HG03175 (cell line): ENCODE results near the gene TLR6.
A peak's percentile ranks its signal among the peaks of the same experiment; 100 is the strongest.

Experiments
- ATAC-seq: cut with Tn5 transposase; IDR thresholded peaks from one replicate; pipeline ENCODE4 v1.9.1; 2021; ENCODE audit warnings: mild to moderate bottlenecking, moderate library complexity; ENCODE audit not compliant: unreplicated experiment

The TLR6 gene

DNA sequence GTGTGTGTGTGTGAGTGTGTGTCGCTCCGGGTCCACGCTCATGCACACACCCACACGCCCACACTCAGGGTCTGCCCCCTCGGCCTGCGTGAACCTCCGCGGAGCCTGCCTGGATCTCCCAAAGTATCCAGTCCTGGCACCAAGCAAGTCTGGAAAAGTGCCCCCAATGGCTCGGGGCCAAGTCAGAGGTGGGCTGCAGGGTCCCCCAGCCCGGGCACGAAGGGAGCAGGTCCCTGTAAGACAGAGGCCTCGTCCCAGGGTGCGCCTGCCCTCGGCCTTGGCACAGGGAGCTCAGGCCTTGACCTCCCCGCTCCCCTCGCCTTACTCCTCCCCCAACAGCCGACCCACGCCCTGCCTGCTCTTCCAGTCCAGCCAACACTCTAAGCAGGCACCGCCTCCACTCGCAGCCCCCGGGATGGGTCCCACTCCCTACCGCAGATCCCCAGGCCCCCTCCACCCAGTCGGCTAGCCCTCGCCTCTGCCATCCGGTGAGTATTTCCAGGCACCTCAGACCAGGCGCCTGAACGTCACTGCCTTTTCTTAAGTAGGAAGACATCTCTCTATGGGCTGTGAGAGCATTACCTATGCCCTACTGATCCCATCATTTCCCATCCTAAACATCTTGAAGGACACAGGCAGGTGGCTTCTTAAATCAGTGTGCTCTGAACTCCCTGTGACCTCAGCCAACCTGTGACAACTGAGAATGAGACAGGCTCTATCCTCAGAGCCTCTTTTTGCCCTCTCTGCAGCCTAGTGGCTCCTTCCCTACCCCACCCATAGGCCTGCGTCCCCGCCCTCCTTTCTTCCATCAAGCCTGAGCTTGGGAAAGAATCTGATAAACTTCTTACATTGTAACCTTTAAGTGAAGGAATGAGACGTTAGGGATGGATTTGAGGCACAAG lies 11.7 kb upstream of the TLR6 start:
- ATAC-seq, result no peak

DNA sequence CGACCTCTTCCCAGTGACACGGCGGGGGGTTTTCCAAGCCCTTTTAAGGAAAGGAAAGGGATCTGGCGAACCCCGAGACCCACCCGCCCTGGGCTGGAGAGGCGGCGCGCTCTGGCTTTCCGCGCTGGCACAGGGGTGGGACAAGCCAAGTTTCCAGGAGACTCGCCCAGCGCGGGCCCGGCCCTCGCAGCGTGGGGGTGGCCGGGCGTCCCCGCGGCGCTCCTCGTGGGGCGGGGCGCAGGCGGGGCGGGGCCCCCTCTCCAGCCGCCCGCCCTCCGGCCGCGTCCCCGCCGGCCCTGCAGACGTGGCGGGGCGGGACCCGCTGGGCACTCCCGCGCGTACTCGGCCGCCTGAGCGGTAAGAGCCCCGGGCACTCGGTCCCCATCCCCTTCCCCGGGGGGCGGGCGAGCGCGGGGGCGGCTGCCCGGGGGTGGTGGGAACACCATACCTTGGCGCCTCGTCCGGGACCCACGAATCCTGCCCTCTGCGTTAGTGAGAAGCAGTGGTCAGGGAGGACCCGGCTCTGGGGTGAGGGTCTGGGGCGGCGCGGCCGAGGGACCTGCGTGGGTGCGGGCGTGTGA lies 11.0 kb upstream of the TLR6 start, which contains the start of gene FAM114A1:
FAM114A1 (plus strand) TSS at position 329 of the 581 bp plus-strand sequence. CDS start 10,273 bp downstream, outside the sequence.
- peak; percentile 93 for ATAC-seq

- ATAC-seq, result no peak
Observed at GRCh38 chr4:38866973-38867477, 10.4 kb upstream of the TLR6 start.

DNA sequence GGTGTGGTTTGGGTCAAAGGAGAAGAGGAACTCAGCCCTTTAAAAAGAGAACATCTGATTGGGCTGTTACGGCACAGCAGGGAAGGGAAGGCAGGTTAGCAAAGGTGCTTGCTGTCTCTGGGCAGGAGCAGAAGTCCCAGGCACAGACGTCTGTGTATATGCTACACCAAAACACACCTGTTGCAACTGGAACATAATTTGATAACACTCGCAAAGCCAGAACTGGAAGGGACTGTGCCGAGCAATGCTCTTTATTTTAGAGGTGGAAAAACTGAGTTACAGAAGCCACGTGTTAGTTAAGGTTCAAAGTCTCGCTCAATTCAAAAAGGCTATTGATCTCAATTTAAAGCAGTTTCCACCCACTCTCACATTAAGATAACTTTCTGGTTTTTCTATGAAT lies 8.8 kb upstream of the TLR6 start:
- no peak for ATAC-seq

DNA sequence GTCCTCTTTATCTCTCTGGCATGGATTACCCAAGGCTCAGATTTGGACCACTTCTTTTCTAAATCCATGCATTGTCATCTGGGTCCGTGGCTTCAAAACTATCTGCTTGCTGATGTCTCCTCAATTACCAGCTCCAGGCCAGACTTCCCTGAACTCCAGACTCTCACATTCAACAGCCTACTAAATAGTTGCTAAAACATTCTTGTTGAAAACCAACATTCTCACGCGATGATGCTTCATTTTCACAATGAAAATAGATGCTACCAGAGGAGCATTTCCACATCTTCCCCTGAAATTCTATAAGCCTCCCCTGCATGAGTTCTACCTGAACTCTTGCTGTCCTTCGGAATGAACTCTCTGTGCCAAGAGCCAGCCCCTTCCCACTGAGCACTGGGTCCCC lies 5.2 kb upstream of the TLR6 start:
- ATAC-seq, result no peak

DNA sequence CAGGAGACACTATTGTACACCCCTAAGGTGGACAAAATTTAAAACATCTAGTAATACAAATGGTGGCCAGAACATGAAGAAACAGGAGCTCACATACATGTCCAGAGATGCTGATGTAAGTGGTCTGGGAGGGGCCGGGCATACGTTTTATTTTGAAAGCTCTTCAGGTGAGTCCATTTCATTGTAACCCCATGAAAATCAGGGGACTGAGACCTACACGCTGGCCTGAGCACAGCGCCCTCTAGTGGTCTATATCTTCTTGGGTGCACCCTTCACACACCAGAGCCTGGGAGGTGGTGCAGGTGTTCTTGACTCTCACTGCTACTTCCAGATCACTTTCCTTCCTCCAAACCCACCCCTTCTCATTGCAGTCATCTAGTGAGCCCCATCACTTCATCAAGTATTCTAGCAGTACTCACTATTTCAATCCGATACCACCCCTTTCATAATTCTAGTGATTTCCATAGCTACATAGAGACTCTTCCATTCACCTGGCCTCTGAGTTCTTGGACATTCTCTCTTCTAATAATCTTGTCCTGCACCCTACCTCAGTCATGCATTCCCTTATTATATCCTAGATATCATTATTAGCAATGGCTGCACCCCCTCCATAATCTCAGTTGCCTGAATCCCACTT lies 4.3 kb upstream of the TLR6 start:
- peak; percentile 54 for ATAC-seq

GRCh38 chr4:38859501-38859900 lies 2.9 kb upstream of the TLR6 start:
- no peak for ATAC-seq

- no peak for ATAC-seq
Observed at GRCh38 chr4:38858097-38858420, 1.4 kb upstream of the TLR6 start.

GRCh38 chr4:38857354-38858096 lies 908 bp upstream of the TLR6 start:
- ATAC-seq, result peak; percentile 61

DNA sequence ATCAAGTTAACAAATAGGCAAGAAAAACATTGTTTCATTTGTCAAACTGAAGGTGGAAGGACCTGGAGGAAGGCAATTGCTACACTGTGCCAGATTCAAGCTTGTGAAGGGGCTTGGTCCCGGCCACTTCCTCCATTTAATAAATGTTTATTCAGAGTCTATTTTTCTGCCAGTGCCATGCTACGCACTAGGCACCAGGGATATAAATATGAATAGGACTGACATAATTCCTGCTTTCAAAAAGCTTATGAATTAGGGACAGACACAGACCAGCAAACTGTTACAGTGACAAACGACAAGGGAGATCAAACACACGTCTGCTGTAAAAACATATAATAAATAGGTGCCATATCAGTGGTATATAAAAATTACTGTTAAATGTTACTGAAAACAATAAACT lies 571 bp downstream of the TLR6 start:
- no peak for ATAC-seq

GRCh38 chr4:38855466-38855865 lies 1.2 kb downstream of the TLR6 start:
- ATAC-seq, result no peak

- no peak for ATAC-seq
Observed at GRCh38 chr4:38846015-38846414, 10.6 kb downstream of the TLR6 start.

DNA sequence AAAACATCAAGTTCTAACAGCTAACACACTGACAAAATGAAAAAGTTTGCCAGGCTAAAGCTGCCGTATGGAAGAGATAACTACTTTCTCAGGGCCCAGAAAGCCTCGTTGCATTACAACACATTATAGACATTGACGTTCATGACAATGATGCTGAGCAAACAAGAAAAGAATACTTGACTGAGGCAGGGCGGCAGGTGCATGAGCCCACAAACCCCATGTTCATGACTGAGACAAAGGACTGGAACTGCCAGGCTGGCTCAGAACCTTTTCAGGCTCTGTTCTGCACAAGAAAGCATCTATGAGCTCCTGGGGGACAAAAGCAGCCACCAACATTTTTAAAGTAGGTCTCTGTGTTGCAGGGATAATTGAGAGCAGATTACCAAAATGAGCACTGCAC lies 13.6 kb downstream of the TLR6 start:
- no peak for ATAC-seq

DNA sequence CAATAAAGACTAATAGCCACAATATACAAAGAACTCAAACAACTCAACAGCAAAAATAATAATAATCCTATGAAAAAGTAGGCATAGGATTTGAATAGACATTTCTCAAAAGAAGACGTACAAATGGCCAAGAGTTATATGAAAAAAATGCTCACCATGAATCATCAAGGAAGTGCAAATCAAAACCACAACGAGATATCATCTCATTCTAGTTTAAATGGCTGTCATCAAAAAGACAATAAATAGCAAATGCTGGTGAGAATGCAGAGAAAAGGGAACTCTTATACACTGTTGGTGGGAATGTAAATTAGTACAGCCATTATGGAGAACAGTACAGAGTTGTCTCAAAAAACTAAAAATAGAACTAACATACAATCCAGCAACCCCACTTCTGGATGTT lies 18.8 kb downstream of the TLR6 start:
- no peak for ATAC-seq

GRCh38 chr4:38837334-38837733 lies 19.3 kb downstream of the TLR6 start:
- ATAC-seq, result no peak

DNA sequence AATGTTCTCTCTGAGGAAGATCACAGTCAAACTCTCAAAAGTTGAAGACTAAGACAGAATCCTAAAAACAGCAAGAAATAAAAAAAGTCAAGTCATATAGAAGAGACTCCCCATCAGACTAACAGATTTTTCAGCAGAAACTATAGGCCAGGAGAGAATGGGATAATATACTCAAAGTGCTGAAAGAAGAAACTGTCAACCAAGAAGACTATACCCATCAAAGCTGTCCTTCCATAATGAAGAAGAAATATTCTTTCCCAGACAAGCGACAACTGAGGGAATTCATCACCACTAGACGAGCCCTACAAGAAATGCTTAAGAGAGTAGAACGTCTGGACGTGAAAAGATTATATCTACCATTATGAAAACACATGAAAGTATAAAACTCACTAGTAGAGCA lies 22.0 kb downstream of the TLR6 start:
- ATAC-seq, result no peak

- no peak for ATAC-seq
Observed at GRCh38 chr4:38832624-38833528, 23.7 kb downstream of the TLR6 start.

GRCh38 chr4:38832206-38832605 lies 24.4 kb downstream of the TLR6 start:
- no peak for ATAC-seq

GRCh38 chr4:38831653-38832052 lies 25.0 kb downstream of the TLR6 start:
- ATAC-seq, result no peak

GRCh38 chr4:38829237-38829636 lies 27.4 kb downstream of the TLR6 start:
- no peak for ATAC-seq
